H9 (cell line): Measurements from ENCODE around the gene IPO11. TPM values are rescaled to one million over a fixed set of nuclear protein-coding genes. Genes with fewer than 3 reads are reported as not detected.

Source experiments
- DNase-seq: peaks from one replicate; pipeline ENCODE4 v3.0.0-alpha.2; 2017
- H2AFZ ChIP-seq: one replicate; pipeline ENCODE4 v1.6.1; 2013; ENCODE audit warnings: mild to moderate bottlenecking, low read length, control low read depth, moderate library complexity
- H2AK5ac ChIP-seq: 2 replicates; pipeline ENCODE4 v1.6.1; 2013; ENCODE audit warnings: low read length, control low read depth, mixed read lengths; ENCODE audit not compliant: insufficient read length
- H2BK120ac ChIP-seq: one replicate; pipeline ENCODE4 v1.6.1; 2013; ENCODE audit warnings: low read depth, mild to moderate bottlenecking, low read length, control low read depth, inconsistent platforms; ENCODE audit not compliant: poor library complexity, severe bottlenecking
- H2BK12ac ChIP-seq: 2 replicates; pipeline ENCODE4 v1.6.1; 2013; ENCODE audit warnings: low read length, control low read depth, mixed read lengths, low read depth; ENCODE audit not compliant: insufficient read length
- H2BK15ac ChIP-seq: 2 replicates; pipeline ENCODE4 v1.6.1; 2013; ENCODE audit warnings: low read depth, low read length, control low read depth
- H2BK20ac ChIP-seq: one replicate; pipeline ENCODE4 v1.6.1; 2013; ENCODE audit warnings: low read depth, mild to moderate bottlenecking, low read length, control low read depth, inconsistent platforms; ENCODE audit not compliant: poor library complexity, severe bottlenecking
- H2BK5ac ChIP-seq: 2 replicates; pipeline ENCODE4 v1.6.1; 2013; ENCODE audit warnings: low read length, control low read depth, mixed read lengths; ENCODE audit not compliant: insufficient read length
- H3K14ac ChIP-seq: 2 replicates; pipeline ENCODE4 v1.6.1; 2013; ENCODE audit warnings: low read length, control low read depth; ENCODE audit not compliant: insufficient read depth
- H3K18ac ChIP-seq: 2 replicates; pipeline ENCODE4 v1.6.1; 2013; ENCODE audit warnings: low read depth, mild to moderate bottlenecking, mixed read lengths, low read length, control low read depth; ENCODE audit not compliant: insufficient read length
- H3K23ac ChIP-seq: 2 replicates; pipeline ENCODE4 v1.6.1; 2013; ENCODE audit warnings: low read length, control low read depth, mixed read lengths, low read depth; ENCODE audit not compliant: insufficient read length
- H3K23me2 ChIP-seq: 2 replicates; pipeline ENCODE4 v1.6.1; 2013; ENCODE audit warnings: low read depth, mild to moderate bottlenecking, mixed read lengths, low read length, control low read depth; ENCODE audit not compliant: insufficient read length, poor library complexity, severe bottlenecking
- H3K27ac ChIP-seq: 2 replicates; pipeline ENCODE4 v1.5.1; 2013; ENCODE audit warnings: low read length, control low read depth, mixed read lengths, low read depth; ENCODE audit not compliant: insufficient read length
- H3K27me3 ChIP-seq: 2 replicates; pipeline ENCODE4 v1.6.1; 2013; ENCODE audit warnings: low read length, control low read depth, inconsistent platforms; ENCODE audit not compliant: insufficient read depth
- H3K4ac ChIP-seq: 2 replicates; pipeline ENCODE4 v1.6.1; 2013; ENCODE audit warnings: low read depth, mild to moderate bottlenecking, control low read depth, inconsistent platforms, low read length, moderate library complexity
- H3K4me1 ChIP-seq: 2 replicates; pipeline ENCODE4 v1.6.1; 2013; ENCODE audit warnings: low read length, control low read depth, inconsistent platforms; ENCODE audit not compliant: insufficient read depth
- H3K4me2 ChIP-seq: 2 replicates; pipeline ENCODE4 v1.6.1; 2013; ENCODE audit warnings: low read length, control low read depth, mixed read lengths; ENCODE audit not compliant: insufficient read length, insufficient read depth
- H3K56ac ChIP-seq: 2 replicates; pipeline ENCODE4 v1.6.1; 2013; ENCODE audit warnings: low read depth, mild to moderate bottlenecking, mixed read lengths, low read length, control low read depth; ENCODE audit not compliant: insufficient read length
- H3K79me1 ChIP-seq: 2 replicates; pipeline ENCODE4 v1.6.1; 2013; ENCODE audit warnings: low read depth, mild to moderate bottlenecking, moderate library complexity, low read length, control low read depth, inconsistent platforms; ENCODE audit not compliant: insufficient read depth, poor library complexity, severe bottlenecking
- H3K79me2 ChIP-seq: 2 replicates; pipeline ENCODE4 v1.6.1; 2013; ENCODE audit warnings: low read length, control low read depth, inconsistent platforms; ENCODE audit not compliant: insufficient read depth
- H3K9ac ChIP-seq: 2 replicates; pipeline ENCODE4 v1.6.1; 2013; ENCODE audit warnings: low read length, control low read depth, mixed read lengths; ENCODE audit not compliant: insufficient read length; ENCODE audit errors: extremely low read depth
- H3K9me3 ChIP-seq: one replicate; pipeline ENCODE4 v1.6.1; 2013; ENCODE audit warnings: low read depth, low read length, inconsistent platforms; ENCODE audit not compliant: control insufficient read depth
- H3T11ph ChIP-seq: one replicate; pipeline ENCODE4 v1.6.1; 2013; ENCODE audit warnings: mild to moderate bottlenecking, low read length, control low read depth, inconsistent platforms
- H4K20me1 ChIP-seq: one replicate; pipeline ENCODE4 v1.6.1; 2013; ENCODE audit not compliant: control insufficient read depth, insufficient read length, insufficient read depth
- H4K5ac ChIP-seq: 2 replicates; pipeline ENCODE4 v1.6.1; 2013; ENCODE audit warnings: low read depth, mild to moderate bottlenecking, mixed read lengths, low read length, control low read depth; ENCODE audit not compliant: insufficient read length
- H4K8ac ChIP-seq: replicated peaks from 2 replicates; pipeline ENCODE4 v1.6.1; 2013; ENCODE audit warnings: low read length, control low read depth, mixed read lengths, low read depth; ENCODE audit not compliant: insufficient read length
- H4K91ac ChIP-seq: 2 replicates; pipeline ENCODE4 v1.6.1; 2013; ENCODE audit warnings: low read depth, mild to moderate bottlenecking, moderate library complexity, mixed read lengths, low read length, control low read depth; ENCODE audit not compliant: insufficient read length
- H3K27ac Mint-ChIP-seq, 3 experiments: 2 replicates in 2 of 3; 3 replicates in 1 of 3; pipeline ENCODE4 v1.8.0; 2020 to 2021; ENCODE audit warnings: mixed read lengths in 3 of 3, mild to moderate bottlenecking in 1 of 3, moderate library complexity in 1 of 3
- H3K27me3 Mint-ChIP-seq: 2 replicates; pipeline ENCODE4 v1.8.0; 2021; ENCODE audit warnings: low read depth, mild to moderate bottlenecking, moderate library complexity, mixed read lengths
- H3K36me3 Mint-ChIP-seq, 3 experiments: 2 replicates in 2 of 3; 3 replicates in 1 of 3; pipeline ENCODE4 v1.8.0; 2020 to 2021; ENCODE audit warnings: low read depth in 3 of 3, mixed read lengths in 3 of 3; ENCODE audit not compliant: insufficient read depth in 1 of 3
- H3K4me1 Mint-ChIP-seq, 2 experiments: 2 replicates each; pipeline ENCODE4 v1.8.0; 2020; ENCODE audit warnings: mixed read lengths in 2 of 2
- H3K4me3 Mint-ChIP-seq, 2 experiments: 2 replicates in 1 of 2; 3 replicates in 1 of 2; pipeline ENCODE4 v1.8.0; 2020 to 2021; ENCODE audit warnings: mild to moderate bottlenecking in 2 of 2, mixed read lengths in 2 of 2, moderate library complexity in 1 of 2
- H3K9me3 Mint-ChIP-seq, 2 experiments: 2 replicates in 1 of 2; 3 replicates in 1 of 2; pipeline ENCODE4 v1.8.0; 2020; ENCODE audit warnings: mild to moderate bottlenecking in 2 of 2, mixed read lengths in 2 of 2, moderate library complexity in 1 of 2
- WGBS: extraction: QIAGEN DNeasy Blood & Tissue Kit; methylation state at CpG from one replicate; pipeline ENCODE4 v1.1.7; 2013; ENCODE audit warnings: missing lambda C conversion rate, low lambda C conversion rate, mixed read lengths; ENCODE audit not compliant: insufficient read length; ENCODE audit errors: extremely low coverage; 5-methylcytosine and 5-hydroxymethylcytosine counted together
- total RNA-seq: library from RNA; stranded (reverse); gene quantifications from 2 replicates; pipeline ENCODE4 v1.2.1, GENCODE V29; 2021
- TF ChIP-seq, protein P1 (sequence below): fragments of 200-600 bp; sonication (generic); conservative IDR thresholded peaks from 3 replicates; pipeline ENCODE4 v1.8.0; 2021; ENCODE audit warnings: antibody characterized with exemption, mild to moderate bottlenecking

The IPO11 gene
- total RNA-seq, 1 experiment from 2014 or later: 63.0 TPM

DNA sequence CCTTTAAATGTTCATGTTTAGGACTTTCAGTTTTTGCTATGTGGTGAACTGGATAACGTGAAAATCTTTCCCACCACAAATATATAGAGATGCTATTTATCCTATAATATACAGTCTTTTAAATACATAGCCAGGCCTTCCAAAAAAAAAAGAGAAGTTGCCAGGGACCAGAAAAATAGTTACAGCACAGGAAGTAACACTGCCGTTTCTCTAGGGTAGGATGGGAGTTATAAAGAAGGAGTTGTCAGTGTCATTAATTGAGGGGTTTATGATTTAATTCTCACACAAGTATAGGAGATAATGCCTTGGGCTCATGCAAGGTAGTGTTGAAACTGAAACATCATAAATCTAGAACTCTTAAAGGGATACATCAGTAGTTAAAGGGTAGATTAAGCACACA, 250.0 kb downstream of the IPO11 start:
- Histone ChIP-seq H3T11ph (no peak overlapping the region), H3K56ac (no peak overlapping the region), H3K4ac (no peak overlapping the region), H3K4me1 (no peaks in the 10 kb centered on the region), H4K20me1 (no peaks in the 10 kb centered on the region), H3K14ac (no peak overlapping the region), H4K91ac (no peak overlapping the region), H2BK120ac (no peak overlapping the region), H4K5ac (no peak overlapping the region), H3K79me1 (no peaks in the 10 kb centered on the region), H3K27me3 (no peaks in the 10 kb centered on the region), H2BK15ac (no peak overlapping the region), H3K9me3 (no peaks in the 10 kb centered on the region), H3K23ac (no peak overlapping the region), H3K23me2 (no peaks in the 10 kb centered on the region), H2AK5ac (no peak overlapping the region), H4K8ac (no peak overlapping the region), H3K27ac (no peak overlapping the region), H3K9ac (no peak overlapping the region), H3K18ac (no peak overlapping the region), H3K79me2 (no peaks in the 10 kb centered on the region), H2BK12ac (no peak overlapping the region), H2BK5ac (no peak overlapping the region), H2BK20ac (no peak overlapping the region), H3K4me2 (no peak overlapping the region), H2AFZ (no peak overlapping the region)
- WGBS: no CpG with 5 or more reads among the region's 2 CpGs
- Mint-ChIP-seq H3K27ac (no peak overlapping the region), H3K36me3 (peaks cover 0 to 4% (median 2%) of the 10 kb centered on the region in 3 experiments; a peak in 2 of 7 replicates), H3K4me3 (no peak overlapping the region), H3K27me3 (no peaks in the 10 kb centered on the region; the same call in 1 of the 2 replicates), H3K9me3 (peaks cover 6 to 13% of the 10 kb centered on the region in 2 experiments; a peak in 4 of 5 replicates), H3K4me1 (no peaks in the 10 kb centered on the region)
- DNase-seq: no peak
- TF ChIP-seq, protein P1, sequence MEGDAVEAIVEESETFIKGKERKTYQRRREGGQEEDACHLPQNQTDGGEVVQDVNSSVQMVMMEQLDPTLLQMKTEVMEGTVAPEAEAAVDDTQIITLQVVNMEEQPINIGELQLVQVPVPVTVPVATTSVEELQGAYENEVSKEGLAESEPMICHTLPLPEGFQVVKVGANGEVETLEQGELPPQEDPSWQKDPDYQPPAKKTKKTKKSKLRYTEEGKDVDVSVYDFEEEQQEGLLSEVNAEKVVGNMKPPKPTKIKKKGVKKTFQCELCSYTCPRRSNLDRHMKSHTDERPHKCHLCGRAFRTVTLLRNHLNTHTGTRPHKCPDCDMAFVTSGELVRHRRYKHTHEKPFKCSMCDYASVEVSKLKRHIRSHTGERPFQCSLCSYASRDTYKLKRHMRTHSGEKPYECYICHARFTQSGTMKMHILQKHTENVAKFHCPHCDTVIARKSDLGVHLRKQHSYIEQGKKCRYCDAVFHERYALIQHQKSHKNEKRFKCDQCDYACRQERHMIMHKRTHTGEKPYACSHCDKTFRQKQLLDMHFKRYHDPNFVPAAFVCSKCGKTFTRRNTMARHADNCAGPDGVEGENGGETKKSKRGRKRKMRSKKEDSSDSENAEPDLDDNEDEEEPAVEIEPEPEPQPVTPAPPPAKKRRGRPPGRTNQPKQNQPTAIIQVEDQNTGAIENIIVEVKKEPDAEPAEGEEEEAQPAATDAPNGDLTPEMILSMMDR: no peak
